Measurements from ENCODE around the gene MYLK2. TPM values are rescaled to one million over a fixed set of nuclear protein-coding genes. Genes with fewer than 3 reads are reported as not detected.

MYLK2 gene
- total RNA-seq, 1 donor from 2014 or later, result 2.9 TPM

GRCh38 chr20:31872406-31872805, 53.2 kb downstream of the MYLK2 start:
- Mint-ChIP-seq H3K27ac (ENCODE audit: unreplicated experiment) (peak overlapping the region; percentile 68), H3K27me3 (ENCODE audit: low read depth) (peaks cover 2% of the 10 kb centered on the region), H3K36me3 (ENCODE audit: low read depth) (peaks cover 2% of the 10 kb centered on the region), H3K4me3 (ENCODE audit: unreplicated experiment) (no peak overlapping the region), H3K9me3 (ENCODE audit: low read depth) (no peaks in the 10 kb centered on the region), H3K4me1 (ENCODE audit: low read depth) (peaks cover 29% of the 10 kb centered on the region)
- TF ChIP-seq, protein P1, sequence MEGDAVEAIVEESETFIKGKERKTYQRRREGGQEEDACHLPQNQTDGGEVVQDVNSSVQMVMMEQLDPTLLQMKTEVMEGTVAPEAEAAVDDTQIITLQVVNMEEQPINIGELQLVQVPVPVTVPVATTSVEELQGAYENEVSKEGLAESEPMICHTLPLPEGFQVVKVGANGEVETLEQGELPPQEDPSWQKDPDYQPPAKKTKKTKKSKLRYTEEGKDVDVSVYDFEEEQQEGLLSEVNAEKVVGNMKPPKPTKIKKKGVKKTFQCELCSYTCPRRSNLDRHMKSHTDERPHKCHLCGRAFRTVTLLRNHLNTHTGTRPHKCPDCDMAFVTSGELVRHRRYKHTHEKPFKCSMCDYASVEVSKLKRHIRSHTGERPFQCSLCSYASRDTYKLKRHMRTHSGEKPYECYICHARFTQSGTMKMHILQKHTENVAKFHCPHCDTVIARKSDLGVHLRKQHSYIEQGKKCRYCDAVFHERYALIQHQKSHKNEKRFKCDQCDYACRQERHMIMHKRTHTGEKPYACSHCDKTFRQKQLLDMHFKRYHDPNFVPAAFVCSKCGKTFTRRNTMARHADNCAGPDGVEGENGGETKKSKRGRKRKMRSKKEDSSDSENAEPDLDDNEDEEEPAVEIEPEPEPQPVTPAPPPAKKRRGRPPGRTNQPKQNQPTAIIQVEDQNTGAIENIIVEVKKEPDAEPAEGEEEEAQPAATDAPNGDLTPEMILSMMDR (IDR thresholded peaks at IDR 0.05), result no peak
- no peak for DNase-seq (ENCODE audit: low spot score)

- Mint-ChIP-seq H3K4me1 (ENCODE audit: low read depth) (peaks cover 10% of the 10 kb centered on the region), H3K9me3 (ENCODE audit: low read depth) (peaks cover 2% of the 10 kb centered on the region), H3K4me3 (ENCODE audit: unreplicated experiment) (no peak overlapping the region), H3K27me3 (ENCODE audit: low read depth) (peaks cover 4% of the 10 kb centered on the region), H3K36me3 (ENCODE audit: low read depth) (no peaks in the 10 kb centered on the region), H3K27ac (ENCODE audit: unreplicated experiment) (no peak overlapping the region)
- TF ChIP-seq, protein P1 (IDR thresholded peaks at IDR 0.05), result no peak
- no peak for DNase-seq (ENCODE audit: low spot score)
Measured at GRCh38 chr20:31875671-31876070, 56.5 kb downstream of the MYLK2 start.

DNA sequence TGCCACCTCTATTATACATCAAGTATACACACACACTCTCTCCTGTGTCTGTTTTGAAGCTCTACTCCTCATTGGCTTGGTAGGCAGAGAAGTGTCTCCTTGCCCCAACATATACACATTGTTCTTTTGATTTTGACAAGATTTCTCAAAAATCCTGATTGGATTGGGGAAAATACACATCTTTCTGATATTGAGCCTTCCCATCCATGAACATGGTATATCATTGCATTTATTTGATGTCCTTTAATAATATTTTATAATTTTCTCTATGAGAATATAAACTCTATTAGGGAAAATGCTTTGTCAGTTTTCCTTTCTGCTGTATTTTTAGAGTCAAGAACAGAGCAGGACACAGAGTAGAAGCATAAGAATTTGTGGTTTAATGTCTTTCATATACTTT, 58.5 kb downstream of the MYLK2 start:
- Mint-ChIP-seq H3K4me3 (ENCODE audit: unreplicated experiment) (no peak overlapping the region), H3K9me3 (ENCODE audit: low read depth) (peaks cover 2% of the 10 kb centered on the region), H3K27me3 (ENCODE audit: low read depth) (peaks cover 7% of the 10 kb centered on the region), H3K4me1 (ENCODE audit: low read depth) (peaks cover 4% of the 10 kb centered on the region), H3K27ac (ENCODE audit: unreplicated experiment) (no peak overlapping the region), H3K36me3 (ENCODE audit: low read depth) (no peaks in the 10 kb centered on the region)
- DNase-seq (ENCODE audit: low spot score), result no peak
- TF ChIP-seq, protein P1 (IDR thresholded peaks at IDR 0.05), result no peak

DNA sequence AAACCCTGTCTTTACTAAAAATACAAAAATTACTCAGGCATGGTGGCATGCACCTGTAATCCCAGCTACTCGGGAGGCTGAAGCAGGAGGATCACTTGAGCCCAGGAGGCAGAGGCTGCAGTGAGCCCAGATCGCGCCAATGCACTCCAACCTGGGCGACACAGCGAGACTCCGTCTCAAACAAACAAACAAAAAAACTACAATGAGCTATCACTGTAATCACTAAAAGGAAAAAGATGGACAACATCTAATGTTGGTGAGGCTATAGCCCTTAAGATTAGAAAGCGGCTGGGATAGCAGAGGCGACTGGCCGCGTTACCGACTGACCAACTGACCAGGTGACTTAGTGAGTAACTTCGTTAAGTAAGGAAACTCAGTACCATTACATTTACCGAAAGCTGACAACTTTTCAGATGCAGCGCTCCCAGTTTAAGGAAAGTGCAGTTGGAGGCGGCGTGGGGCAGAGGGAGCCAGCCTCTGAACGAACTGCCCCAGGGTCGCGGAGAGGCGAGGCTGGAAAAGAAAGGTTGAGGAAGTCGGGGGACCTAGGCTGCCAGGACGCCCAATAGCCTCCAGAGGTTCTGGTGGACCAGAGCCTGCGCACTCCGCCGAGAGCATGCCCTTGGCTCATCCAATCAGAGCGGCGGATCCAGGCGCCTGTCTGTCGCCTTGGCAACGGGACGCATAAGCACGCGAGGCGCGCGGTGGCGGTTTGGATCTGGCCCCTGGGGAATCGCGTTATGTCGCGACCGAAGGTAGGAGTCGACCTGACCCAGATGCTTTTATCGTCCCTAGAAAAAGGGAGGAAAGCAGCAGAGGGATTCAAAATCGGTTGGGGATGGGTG, 60.2 kb downstream of the MYLK2 start:
- peaks cover 4% of the 10 kb centered on the region for H3K4me1 Mint-ChIP-seq (ENCODE audit: low read depth)
- H3K36me3 Mint-ChIP-seq (ENCODE audit: low read depth), result no peaks in the 10 kb centered on the region
- H3K27ac Mint-ChIP-seq (ENCODE audit: unreplicated experiment), result peak overlapping the region; percentile 98
- H3K9me3 Mint-ChIP-seq (ENCODE audit: low read depth), result peaks cover 2% of the 10 kb centered on the region
- peak; percentile 97 for DNase-seq (ENCODE audit: low spot score)
- peaks cover 13% of the 10 kb centered on the region for H3K27me3 Mint-ChIP-seq (ENCODE audit: low read depth)
- TF ChIP-seq, protein P1 (IDR thresholded peaks at IDR 0.05), result peak; percentile 64
- H3K4me3 Mint-ChIP-seq (ENCODE audit: unreplicated experiment), result peak overlapping the region; percentile 90

DNA sequence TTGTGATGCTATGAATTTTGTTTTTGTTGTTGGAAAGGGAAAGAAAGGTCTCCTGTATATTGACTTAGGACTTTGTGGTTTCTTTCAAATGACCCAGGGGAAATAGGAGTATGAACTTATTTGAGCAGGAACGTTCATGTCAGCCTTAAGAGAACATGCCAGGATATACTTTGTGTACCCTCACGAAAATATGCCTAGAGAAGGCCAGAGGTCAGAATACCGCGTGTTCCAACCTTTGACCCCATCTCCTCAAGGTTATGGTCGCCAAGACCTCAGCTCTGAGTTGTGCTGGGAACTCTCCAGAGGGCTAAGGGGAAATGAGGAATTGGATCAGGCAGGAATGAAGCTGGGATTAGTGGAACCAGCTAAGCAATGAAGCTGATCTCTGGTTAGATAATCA, 62.8 kb downstream of the MYLK2 start:
- Mint-ChIP-seq H3K27me3 (ENCODE audit: low read depth) (peaks cover 36% of the 10 kb centered on the region), H3K4me1 (ENCODE audit: low read depth) (peaks cover 4% of the 10 kb centered on the region), H3K9me3 (ENCODE audit: low read depth) (peaks cover 2% of the 10 kb centered on the region), H3K27ac (ENCODE audit: unreplicated experiment) (no peak overlapping the region), H3K36me3 (ENCODE audit: low read depth) (no peaks in the 10 kb centered on the region), H3K4me3 (ENCODE audit: unreplicated experiment) (no peak overlapping the region)
- no peak for DNase-seq (ENCODE audit: low spot score)
- TF ChIP-seq, protein P1 (IDR thresholded peaks at IDR 0.05), result no peak

Data from chondrocyte (in vitro differentiated cells).